H7 (cell line): ENCODE data around the gene EDAR. TPM values are rescaled to one million over a fixed set of nuclear protein-coding genes. Genes with fewer than 3 reads are reported as not detected.

Experiments used
- DNase-seq: peaks from one replicate; pipeline ENCODE4 v3.0.0; 2012
- H3K27me3 ChIP-seq: 2 replicates; pipeline ENCODE4 v1.6.0; 2011; ENCODE audit warnings: mild to moderate bottlenecking, low read length; ENCODE audit not compliant: control insufficient read depth, insufficient read depth
- H3K36me3 ChIP-seq: replicated peaks from 2 replicates; pipeline ENCODE4 v1.5.1; 2011; ENCODE audit warnings: low read length; ENCODE audit not compliant: control insufficient read depth, insufficient read depth
- H3K4me3 ChIP-seq: 2 replicates; pipeline ENCODE4 v1.5.1; 2011; ENCODE audit warnings: low read depth, mild to moderate bottlenecking, control low read depth, low read length, moderate library complexity; ENCODE audit not compliant: insufficient read depth
- total RNA-seq: library from RNA; depleted of rRNA; stranded (reverse); fragments of >200 nt; shearing (Covaris generic); gene quantifications from 2 replicates; pipeline ENCODE4 v1.2.3, GENCODE V29; 2014

Gene EDAR
- total RNA-seq, 1 experiment from 2014 or later = 0.03 TPM

GRCh38 chr2:108934151-108934550, 54.9 kb downstream of the EDAR start:
- no peaks in the 10 kb centered on the region; the same call in 1 of the 2 replicates for H3K27me3 ChIP-seq
- no peak for DNase-seq
- no peaks in the 10 kb centered on the region for H3K36me3 ChIP-seq
- H3K4me3 ChIP-seq = no peak overlapping the region

- no peaks in the 10 kb centered on the region; the same call in 1 of the 2 replicates for H3K27me3 ChIP-seq
- no peak for DNase-seq
- no peak overlapping the region for H3K4me3 ChIP-seq
- no peaks in the 10 kb centered on the region for H3K36me3 ChIP-seq
These were observed 55.3 kb downstream of the EDAR start for GRCh38 chr2:108933691-108934117.

GRCh38 chr2:108932736-108933332, 56.2 kb downstream of the EDAR start:
- DNase-seq = no peak
- Histone ChIP-seq H3K27me3 (no peaks in the 10 kb centered on the region; the same call in 1 of the 2 replicates), H3K4me3 (no peak overlapping the region), H3K36me3 (no peaks in the 10 kb centered on the region)

- no peaks in the 10 kb centered on the region for H3K36me3 ChIP-seq
- H3K4me3 ChIP-seq = no peak overlapping the region
- H3K27me3 ChIP-seq = no peaks in the 10 kb centered on the region; the same call in 1 of the 2 replicates
- DNase-seq = no peak
These were observed 57.6 kb downstream of the EDAR start for GRCh38 chr2:108931372-108931771.

- H3K4me3 ChIP-seq = no peak overlapping the region
- H3K36me3 ChIP-seq = no peaks in the 10 kb centered on the region
- no peaks in the 10 kb centered on the region for H3K27me3 ChIP-seq
- DNase-seq = no peak
These were observed 59.1 kb downstream of the EDAR start for GRCh38 chr2:108929807-108930425.

- Histone ChIP-seq H3K27me3 (no peaks in the 10 kb centered on the region), H3K36me3 (no peaks in the 10 kb centered on the region), H3K4me3 (no peak overlapping the region)
- no peak for DNase-seq
These were observed 60.2 kb downstream of the EDAR start for GRCh38 chr2:108928660-108929377.

GRCh38 chr2:108927936-108928659, 60.9 kb downstream of the EDAR start:
- H3K27me3 ChIP-seq = no peaks in the 10 kb centered on the region

GRCh38 chr2:108927405-108927804, 61.6 kb downstream of the EDAR start:
- Histone ChIP-seq H3K27me3 (no peaks in the 10 kb centered on the region), H3K36me3 (no peaks in the 10 kb centered on the region)

More at GRCh38 chr2:108927936-108928659, 60.9 kb downstream of the EDAR start:
- DNase-seq = peak; percentile 88
- H3K36me3 ChIP-seq = no peaks in the 10 kb centered on the region
- H3K4me3 ChIP-seq = no peak overlapping the region

GRCh38 chr2:108926561-108927380, 62.2 kb downstream of the EDAR start:
- Histone ChIP-seq H3K36me3 (no peaks in the 10 kb centered on the region), H3K4me3 (no peak overlapping the region), H3K27me3 (no peaks in the 10 kb centered on the region)
- no peak for DNase-seq

More at GRCh38 chr2:108927405-108927804, 61.6 kb downstream of the EDAR start:
- H3K4me3 ChIP-seq = no peak overlapping the region
- DNase-seq = no peak

GRCh38 chr2:108925735-108926134, 63.3 kb downstream of the EDAR start:
- Histone ChIP-seq H3K27me3 (no peaks in the 10 kb centered on the region), H3K36me3 (no peaks in the 10 kb centered on the region), H3K4me3 (no peak overlapping the region)
- peak; percentile 23 for DNase-seq

- H3K4me3 ChIP-seq = no peak overlapping the region
- H3K27me3 ChIP-seq = no peaks in the 10 kb centered on the region
- peak; percentile 8 for DNase-seq
- H3K36me3 ChIP-seq = no peaks in the 10 kb centered on the region
These were observed 63.7 kb downstream of the EDAR start for GRCh38 chr2:108925286-108925685.

- H3K4me3 ChIP-seq = no peak overlapping the region
- H3K36me3 ChIP-seq = no peaks in the 10 kb centered on the region
- H3K27me3 ChIP-seq = no peaks in the 10 kb centered on the region
- DNase-seq = peak; percentile 8
These were observed 64.3 kb downstream of the EDAR start for GRCh38 chr2:108924580-108925251.

- DNase-seq = peak; percentile 18
- H3K4me3 ChIP-seq = no peak overlapping the region
- no peaks in the 10 kb centered on the region for H3K36me3 ChIP-seq
These were observed 65.1 kb downstream of the EDAR start for GRCh38 chr2:108923736-108924579.

More at GRCh38 chr2:108923736-108924579, 65.1 kb downstream of the EDAR start:
- no peaks in the 10 kb centered on the region for H3K27me3 ChIP-seq
